Stomach (tissue), 9 donors: ENCODE results near the gene KRTAP5-10. TPM values are rescaled to one million over a fixed set of nuclear protein-coding genes. Genes with fewer than 3 reads are reported as not detected.
"Not testable (repeated sequence)": the region's sequence is repeated elsewhere in the genome, so short reads cannot be mapped to it uniquely, and the experiment has no call there.

Experiments used
- DNase-seq, 2 donors: peaks; one replicate each; pipeline versions ENCODE4 v3.0.0 to v3.0.0-alpha.2; 2013 to 2019
- H3K27ac ChIP-seq, 5 donors: fragments of 200-600 bp in 4 of 5; sonication (generic) in 4 of 5; one replicate each; pipeline ENCODE4 v1.5.1; 2013 to 2019; ENCODE audit warnings: mild to moderate bottlenecking in 1 of 5, moderate library complexity in 1 of 5
- H3K27me3 ChIP-seq, 3 donors: fragments of 200-600 bp; sonication (generic); one replicate each; pipeline ENCODE4 v1.5.1; 2017 to 2019; ENCODE audit warnings: mixed run types in 1 of 3
- H3K36me3 ChIP-seq, 4 donors: fragments of 200-600 bp; sonication (generic); 1 replicate in 3 of 4; 2 replicates in 1 of 4; pipeline ENCODE4 v1.5.1; 2016 to 2019
- H3K4me1 ChIP-seq, 4 donors: fragments of 200-600 bp; sonication (generic); one replicate each; pipeline ENCODE4 v1.5.1; 2016 to 2019
- H3K4me3 ChIP-seq, 4 donors: fragments of 200-600 bp; sonication (generic) in 3 of 4; one replicate each; pipeline ENCODE4 v1.5.1; 2016 to 2019; ENCODE audit warnings: mild to moderate bottlenecking in 1 of 4
- H3K9me3 ChIP-seq, 4 donors: fragments of 200-600 bp; sonication (generic); one replicate each; pipeline ENCODE4 v1.5.1; 2016 to 2019
- CTCF ChIP-seq, 7 experiments: fragments of 450-650 bp in 4 of 7; fragments of 200-600 bp in 3 of 7; sonication (generic) in 3 of 7; IDR thresholded peaks; one replicate each; pipeline ENCODE4 v1.5.1; 2016 to 2019; ENCODE audit warnings: antibody characterized with exemption in 7 of 7, control low read depth in 2 of 7, mild to moderate bottlenecking in 1 of 7
- EP300 ChIP-seq: sonication (generic); formaldehyde crosslinking; IDR thresholded peaks from one replicate; pipeline ENCODE4 v1.6.1; 2017; ENCODE audit warnings: antibody characterized with exemption
- POLR2A ChIP-seq, 4 donors: fragments of 450-650 bp; IDR thresholded peaks; one replicate each; pipeline ENCODE4 v1.6.1; 2016; ENCODE audit warnings: antibody characterized with exemption in 4 of 4, control low read depth in 2 of 4, mild to moderate bottlenecking in 1 of 4, moderate library complexity in 1 of 4
- POLR2AphosphoS5 ChIP-seq, 3 donors: sonication (generic); formaldehyde crosslinking; IDR thresholded peaks; one replicate each; pipeline ENCODE4 v1.6.1; 2016; ENCODE audit warnings: antibody characterized with exemption in 3 of 3
- WGBS, 5 donors: extraction: QIAGEN DNeasy Blood & Tissue Kit in 3 of 5; methylation state at CpG; one replicate each; pipeline versions ENCODE4 v1.1.5 to v1.1.7; 2013 to 2018; 5-methylcytosine and 5-hydroxymethylcytosine counted together
- intact Hi-C: fragments of 100-400 bp; cut with DNase I; formaldehyde crosslinking; loops from one replicate; pipeline ENCODE4 v1.15.1; 2023; ENCODE audit warnings: low total_unique reads
- polyA plus RNA-seq, 3 donors: library from polyadenylated mRNA; stranded (reverse); fragments of 200-250 nt; gene quantifications; one replicate each; pipeline ENCODE4 v1.2.3, GENCODE V29; 2013
- total RNA-seq, 5 donors: library from RNA; depleted of rRNA; stranded (reverse); fragments of >200 nt; gene quantifications; one replicate each; pipeline versions ENCODE4 v1.1.0 to v1.2.3, GENCODE V29; 2014 to 2016
- donor health status: healthy with polysubstance abuse.
- donor health status: Bipolar disorder and iron deficiency.
- donor health status: healthy.

Gene KRTAP5-10
- total and polyA plus RNA-seq, 8 donors, result not detected

DNA sequence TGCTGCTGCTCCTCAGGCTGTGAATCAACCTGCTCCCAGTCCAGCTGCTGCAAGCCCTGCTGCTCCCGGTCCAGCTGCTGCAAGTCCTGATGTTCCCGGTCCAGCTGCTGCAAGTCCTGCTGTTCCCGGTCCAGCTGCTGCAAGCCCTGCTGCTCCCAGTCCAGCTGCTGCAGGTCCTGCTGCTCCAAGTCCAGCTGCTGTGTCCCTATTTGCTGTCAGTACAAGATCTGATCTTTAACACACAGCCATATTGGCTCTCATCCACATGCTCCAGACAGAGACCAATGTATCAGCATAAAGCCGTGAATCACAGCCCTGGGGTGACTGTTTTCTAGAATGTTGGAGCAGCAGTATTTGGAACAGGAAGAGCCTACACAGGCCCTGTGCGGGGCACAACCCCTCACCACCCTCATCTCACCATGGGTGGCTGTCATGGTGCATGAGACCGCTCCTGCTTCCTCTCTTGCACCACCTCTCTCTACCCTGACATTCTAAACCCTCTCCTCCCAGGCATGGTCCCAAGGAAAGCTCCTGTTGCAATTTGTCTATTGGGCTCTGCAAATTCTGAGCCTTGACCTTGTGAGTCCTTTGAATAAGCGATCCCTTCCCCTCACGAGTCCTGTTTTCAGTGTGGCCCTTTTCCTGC lies 3.5 kb downstream of the KRTAP5-10 start:
- peak in 1 of 2 donors; percentile 64 for DNase-seq
- WGBS, 5 donors, result 56 to 75% (median 64%) methylated on average over 8 of the region's 8 CpGs
- TF ChIP-seq CTCF (IDR thresholded peaks at IDR 0.05) (no peak), POLR2AphosphoS5 (IDR thresholded peaks at IDR 0.05) (no peak)

DNA sequence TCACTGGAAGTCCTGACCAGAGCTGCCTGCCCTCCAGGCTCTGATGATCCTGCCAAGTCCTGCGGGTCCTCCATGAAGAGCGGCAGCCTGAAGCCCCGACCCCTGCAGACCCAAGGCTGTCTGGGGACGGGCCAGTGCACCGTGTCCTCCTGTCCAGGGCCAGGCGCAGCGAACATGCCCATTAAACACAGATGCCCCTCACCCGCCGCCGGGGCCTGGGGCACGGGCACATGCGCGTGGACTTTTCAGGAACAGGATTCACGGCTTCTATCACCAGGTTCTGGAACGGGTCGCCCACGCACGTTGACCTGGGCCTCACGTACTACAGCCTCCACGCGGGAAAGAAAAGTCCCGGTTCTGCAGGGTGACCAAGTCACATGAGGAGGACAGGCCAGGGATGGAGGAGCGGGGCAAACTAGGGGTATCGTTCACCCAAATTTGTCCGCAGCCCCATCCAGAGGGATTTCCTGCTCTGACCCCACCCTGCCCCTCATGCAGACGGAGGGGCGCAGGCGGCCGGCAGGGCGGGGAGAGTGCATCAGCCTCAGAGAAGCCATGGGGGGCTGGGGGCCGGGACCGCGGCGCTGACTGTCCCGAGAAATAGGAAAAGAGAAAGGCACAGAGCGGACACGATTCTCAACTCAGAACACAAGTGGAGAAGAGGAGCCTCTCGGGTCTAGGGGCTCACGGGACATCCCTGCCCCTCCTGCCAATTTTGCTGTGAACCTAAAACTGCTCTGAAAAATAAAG lies 5.9 kb downstream of the KRTAP5-10 start:
- H3K27me3 ChIP-seq, H3K36me3 ChIP-seq, H3K4me1 ChIP-seq, H3K4me3 ChIP-seq, H3K27ac ChIP-seq, DNase-seq, intact Hi-C loops, H3K9me3 ChIP-seq: not testable (repeated sequence)
- 73 to 82% (median 78%) methylated on average over 22 to 37 of the region's 39 CpGs for WGBS, 5 donors

More for the DNA sequence above, 3.5 kb downstream of the KRTAP5-10 start:
- H3K4me3 ChIP-seq, result no peak overlapping the region
- H3K27me3 ChIP-seq, result peaks cover 0 to 24% (median 0%) of the 10 kb centered on the region in 3 donors
- H3K27ac ChIP-seq, result no peak overlapping the region
- H3K4me1 ChIP-seq, result peaks cover 0 to 6% (median 0%) of the 10 kb centered on the region in 4 donors
- no peaks in the 10 kb centered on the region for H3K9me3 ChIP-seq
- intact Hi-C loops, result no loop called here
- no peaks in the 10 kb centered on the region for H3K36me3 ChIP-seq

- H3K27me3 ChIP-seq, result no peaks in the 10 kb centered on the region
- no peak for DNase-seq
- H3K4me1 ChIP-seq, result peaks cover 0 to 6% (median 0%) of the 10 kb centered on the region in 4 donors
- no peak for TF ChIP-seq EP300
- TF ChIP-seq CTCF (IDR thresholded peaks at IDR 0.05), result no peak
- H3K9me3 ChIP-seq, result no peaks in the 10 kb centered on the region
- H3K4me3 ChIP-seq, result no peak overlapping the region
- H3K36me3 ChIP-seq, result no peaks in the 10 kb centered on the region
- H3K27ac ChIP-seq, result no peak overlapping the region
- WGBS, 5 donors, result 78 to 82% (median 79%) methylated on average over 11 of the region's 11 CpGs
- intact Hi-C loops, result no loop called here
Measured at GRCh38 chr11:71572811-71573210, 7.4 kb downstream of the KRTAP5-10 start.

DNA sequence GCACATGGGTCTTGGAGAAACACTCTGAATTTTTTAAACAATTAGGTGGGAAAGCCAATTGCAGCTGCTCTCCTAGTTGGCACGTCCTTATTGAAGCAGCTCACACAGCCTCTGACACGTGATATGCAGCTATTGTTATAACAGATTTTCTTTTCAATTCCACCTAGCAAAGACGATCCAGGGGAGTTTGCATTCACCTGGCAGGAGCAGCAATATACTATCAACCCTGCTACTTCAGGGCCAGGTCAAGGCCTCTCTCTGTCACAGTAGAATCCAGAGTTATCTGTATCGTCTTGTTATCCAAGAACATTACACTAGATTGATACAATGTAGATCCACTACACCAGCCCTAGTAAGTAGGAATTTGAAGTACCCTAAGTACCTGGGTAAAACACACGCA lies 9.1 kb downstream of the KRTAP5-10 start:
- DNase-seq, result no peak
- no peaks in the 10 kb centered on the region for H3K9me3 ChIP-seq
- H3K4me3 ChIP-seq, result no peak overlapping the region
- WGBS, 5 donors, result 56 to 77% (median 67%) methylated on average over 5 of the region's 5 CpGs
- H3K27me3 ChIP-seq, result peaks cover 0 to 5% (median 0%) of the 10 kb centered on the region in 3 donors
- no peaks in the 10 kb centered on the region for H3K4me1 ChIP-seq
- TF ChIP-seq EP300 (no peak), POLR2AphosphoS5 (IDR thresholded peaks at IDR 0.05) (no peak), POLR2A (IDR thresholded peaks at IDR 0.05) (no peak), CTCF (IDR thresholded peaks at IDR 0.05) (no peak)
- H3K27ac ChIP-seq, result no peak overlapping the region
- H3K36me3 ChIP-seq, result no peaks in the 10 kb centered on the region
- intact Hi-C loops, result no loop called here
